Fibroblast of peridontal ligament (primary cell): Measurements from ENCODE around the gene SUCLG2.
"Not testable (repeated sequence)": the region's sequence is repeated elsewhere in the genome, so short reads cannot be mapped to it uniquely, and the experiment has no call there.

Source experiments
- DNase-seq: peaks from one replicate; pipeline ENCODE4 v3.0.0-alpha.2; 2010; ENCODE audit errors: extremely low read depth

The SUCLG2 gene

DNA sequence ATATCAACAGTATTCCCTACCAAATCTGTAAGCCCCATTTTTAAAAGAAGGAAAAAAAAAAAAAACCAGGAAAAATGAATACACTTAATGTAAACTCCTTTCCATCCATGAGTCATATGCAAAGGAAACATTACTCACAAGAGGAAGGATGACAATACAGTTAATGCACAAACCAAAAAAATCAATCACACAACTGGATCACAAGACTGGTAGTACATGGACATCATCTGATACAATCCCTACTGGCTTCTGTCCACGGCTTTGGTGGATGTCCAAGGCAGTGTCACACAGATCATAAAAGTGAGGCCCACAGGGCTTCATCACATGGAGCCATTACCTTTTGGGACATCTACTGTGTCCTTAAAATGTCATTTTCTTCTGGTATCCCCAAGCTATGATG lies 44.0 kb downstream of the SUCLG2 start:
- peak; percentile 76 for DNase-seq

DNA sequence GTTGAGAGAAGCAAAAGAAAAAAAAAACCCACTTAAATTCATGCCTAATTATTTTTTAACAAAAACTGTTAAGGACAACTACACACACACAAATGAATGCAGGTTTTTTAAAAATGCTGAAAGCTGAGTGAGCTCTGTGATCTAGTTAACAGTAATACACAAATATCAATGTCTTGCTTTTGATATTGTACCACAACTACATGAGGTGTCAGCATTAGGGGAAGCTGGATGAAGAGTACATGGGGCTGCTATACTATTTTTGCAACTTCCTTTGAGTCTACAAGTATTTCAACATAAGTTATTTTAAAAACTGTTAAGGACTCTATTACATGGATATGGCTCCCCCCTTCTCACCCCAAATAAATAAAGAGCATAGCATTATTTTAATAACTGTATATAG lies 44.7 kb downstream of the SUCLG2 start:
- DNase-seq: no peak

DNA sequence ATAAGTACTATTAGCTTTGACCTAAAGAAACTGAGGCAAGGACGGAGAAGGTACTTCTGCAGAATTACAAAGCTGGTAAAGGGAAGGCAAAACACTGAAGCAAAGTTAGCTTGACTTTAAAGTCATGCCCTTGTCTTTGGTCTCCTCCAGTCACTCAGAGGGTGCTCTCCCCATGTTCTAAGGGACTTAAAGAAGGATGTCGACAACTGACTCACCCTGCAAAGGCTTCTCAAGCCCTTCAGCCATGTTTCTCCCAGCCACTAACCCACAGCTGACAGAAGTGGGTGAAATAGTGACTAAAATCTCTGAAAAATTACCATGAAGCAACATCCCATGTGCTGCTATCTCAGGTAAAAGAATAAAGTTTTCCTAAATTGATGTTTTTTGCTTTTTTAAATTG lies 46.4 kb downstream of the SUCLG2 start:
- no peak for DNase-seq

DNA sequence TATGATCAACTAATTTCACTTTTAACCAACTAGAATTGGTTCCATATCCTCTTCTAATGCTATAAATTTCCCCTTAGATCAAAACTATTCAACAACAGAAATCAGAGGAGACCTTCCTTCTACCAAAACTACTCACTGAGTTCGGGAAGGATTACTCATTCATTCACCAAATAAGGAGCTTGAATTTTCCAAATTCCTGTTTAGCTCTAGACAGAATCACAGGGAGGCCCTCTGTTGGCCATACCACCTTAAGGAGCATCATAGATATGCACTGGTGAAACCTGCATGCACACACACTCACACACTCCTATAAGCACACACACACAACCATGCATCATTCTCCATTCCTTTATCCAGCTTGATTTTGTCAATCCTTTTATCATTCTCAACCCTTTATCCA lies 49.0 kb downstream of the SUCLG2 start:
- peak; percentile 89 for DNase-seq

DNA sequence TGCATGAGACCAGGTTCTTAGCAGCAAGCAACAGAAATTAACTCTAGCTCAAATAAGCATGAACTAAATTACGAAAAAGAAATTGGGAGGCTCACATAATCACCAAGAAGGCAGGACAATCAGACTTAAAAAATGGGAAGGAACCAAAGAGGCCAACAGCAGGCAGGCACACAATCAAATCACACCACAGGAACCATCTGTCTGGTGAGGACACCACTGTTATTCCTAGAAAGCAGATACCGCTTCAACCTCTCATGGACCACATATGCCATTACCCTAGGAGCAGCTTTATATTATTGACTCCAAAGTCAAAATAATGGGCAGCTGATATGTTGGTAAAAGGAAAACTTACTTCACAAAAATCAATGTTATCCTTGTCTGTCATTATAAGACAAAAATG lies 51.6 kb downstream of the SUCLG2 start:
- DNase-seq: no peak

DNA sequence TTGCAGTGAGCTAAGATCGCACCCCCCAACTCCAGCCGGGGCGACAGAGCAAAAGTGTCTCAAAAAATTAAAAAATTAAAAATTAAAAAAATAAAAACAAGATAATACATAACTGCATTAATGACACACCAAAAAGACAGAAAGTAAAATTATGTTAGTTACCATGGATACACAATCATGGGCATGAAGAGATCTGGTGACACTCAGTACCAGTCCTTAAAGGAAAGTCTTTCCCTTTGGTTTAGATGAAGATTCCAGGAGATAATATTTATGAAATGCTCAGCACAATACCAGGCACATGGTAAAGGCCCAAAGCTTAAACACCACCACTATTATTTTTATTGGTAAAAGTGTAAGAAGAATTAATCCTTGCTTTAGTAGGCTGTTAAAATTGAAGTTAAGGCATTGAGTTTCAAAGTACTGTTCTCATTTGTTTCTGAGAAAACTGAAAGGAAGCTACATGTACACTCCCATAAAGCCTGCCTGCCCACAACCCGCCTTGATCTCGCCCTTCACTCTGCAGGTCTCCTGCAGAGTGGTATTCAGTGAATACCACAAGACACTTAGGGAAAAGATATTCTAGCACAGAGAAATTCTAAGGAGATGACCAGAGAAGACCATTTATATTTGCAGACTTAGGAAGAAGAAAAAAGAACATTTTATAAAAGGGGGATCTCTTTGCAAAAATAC lies 52.3 kb downstream of the SUCLG2 start:
- no peak for DNase-seq

DNA sequence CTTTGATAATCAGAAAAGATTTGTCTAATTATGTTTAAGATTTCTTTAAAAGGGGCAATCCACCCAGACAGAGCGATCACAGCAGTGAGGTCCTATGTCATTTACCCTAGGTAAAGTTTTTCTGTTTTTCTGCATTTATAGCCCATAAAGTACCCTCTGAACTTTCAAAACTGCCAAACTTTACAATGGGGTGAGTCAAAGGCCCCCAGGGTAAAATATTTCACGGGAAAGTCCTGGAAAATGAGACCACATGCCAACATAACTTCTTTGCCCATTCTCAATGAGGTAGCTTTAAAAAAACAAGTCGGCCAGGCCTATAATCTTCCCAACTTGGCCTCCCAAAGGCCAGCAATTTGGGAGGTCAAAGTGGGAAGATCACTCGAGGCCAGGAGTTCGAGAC lies 53.0 kb downstream of the SUCLG2 start:
- DNase-seq: peak; percentile 60

GRCh38 chr3:67599821-67600220 lies 54.6 kb downstream of the SUCLG2 start:
- DNase-seq: no peak

GRCh38 chr3:67598814-67599556 lies 55.4 kb downstream of the SUCLG2 start:
- DNase-seq: no peak

DNA sequence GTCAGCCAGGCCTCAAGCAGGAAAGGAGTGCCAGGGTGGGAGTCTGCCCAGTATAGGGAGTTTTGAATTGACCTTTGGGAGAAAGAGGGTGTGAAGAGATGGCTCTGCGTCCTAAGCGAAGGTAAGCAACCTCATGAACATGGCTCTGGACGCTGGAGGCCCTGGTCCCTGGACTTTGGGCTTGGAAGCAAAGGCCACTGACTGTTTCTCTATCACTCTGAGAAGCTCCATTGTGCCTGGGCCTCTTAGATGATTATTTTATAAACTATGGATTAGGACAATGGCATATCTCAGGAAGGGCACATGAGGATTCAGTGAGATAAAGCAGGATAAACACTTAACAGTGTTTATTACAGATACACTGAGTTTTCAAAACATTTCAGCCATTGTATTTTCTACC lies 59.0 kb downstream of the SUCLG2 start:
- DNase-seq: no peak

- peak; percentile 37 for DNase-seq
These were observed 60.6 kb downstream of the SUCLG2 start for GRCh38 chr3:67593761-67594234.

- DNase-seq: no peak
These were observed 62.4 kb downstream of the SUCLG2 start for GRCh38 chr3:67592057-67592456.

DNA sequence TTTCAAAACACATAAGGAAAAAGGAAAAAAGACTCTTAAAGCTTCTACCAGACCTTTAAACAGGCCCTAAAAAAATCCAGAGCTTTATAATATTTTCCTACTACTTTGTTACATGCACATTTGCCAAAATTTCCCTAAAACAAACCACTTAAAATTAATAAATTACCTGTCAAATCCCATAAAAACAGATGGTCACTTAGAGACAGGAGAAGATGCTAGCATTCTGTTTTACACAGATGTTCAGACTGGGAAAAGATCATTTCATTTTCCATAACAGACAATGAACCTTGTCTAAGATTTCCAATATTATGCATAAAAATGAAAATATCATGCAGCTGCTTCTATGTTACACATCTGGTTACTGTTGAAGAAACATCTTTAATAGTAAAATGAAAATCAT lies 66.6 kb downstream of the SUCLG2 start:
- DNase-seq: no peak

GRCh38 chr3:67587301-67587700 lies 67.1 kb downstream of the SUCLG2 start:
- no peak for DNase-seq

- DNase-seq: not testable (repeated sequence)
These were observed 69.8 kb downstream of the SUCLG2 start for GRCh38 chr3:67584608-67585007.

GRCh38 chr3:67580430-67581000 lies 73.9 kb downstream of the SUCLG2 start:
- DNase-seq: no peak

DNA sequence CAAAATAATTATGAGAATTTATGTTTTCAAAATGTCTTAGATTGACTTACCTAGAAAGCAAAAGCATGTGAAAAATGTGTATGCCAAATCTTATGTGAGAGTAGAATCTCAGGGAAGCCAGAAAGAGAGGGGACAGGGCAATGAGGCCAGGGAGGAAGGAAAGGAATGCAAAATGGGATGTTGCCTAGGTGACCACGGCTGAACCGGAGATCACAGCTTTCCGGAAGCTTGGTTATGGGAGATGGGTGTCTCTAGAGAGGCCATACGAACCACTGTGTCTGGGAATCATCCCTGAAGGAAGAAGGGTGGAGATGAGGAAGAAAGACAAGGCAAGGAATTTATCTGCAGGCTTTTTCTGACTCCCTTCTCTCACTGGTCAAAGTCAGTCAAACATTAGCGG lies 76.0 kb downstream of the SUCLG2 start:
- DNase-seq: no peak

- DNase-seq: no peak
These were observed 78.0 kb downstream of the SUCLG2 start for GRCh38 chr3:67576441-67576840.

GRCh38 chr3:67569324-67569723 lies 85.1 kb downstream of the SUCLG2 start:
- no peak for DNase-seq

GRCh38 chr3:67567893-67568292 lies 86.5 kb downstream of the SUCLG2 start:
- no peak for DNase-seq

- DNase-seq: no peak
These were observed 89.4 kb downstream of the SUCLG2 start for GRCh38 chr3:67564973-67565372.

GRCh38 chr3:67564008-67564407 lies 90.4 kb downstream of the SUCLG2 start:
- DNase-seq: no peak
